OCI-LY7 (cell line): Measurements from ENCODE around the gene IL1RL2. TPM values are rescaled to one million over a fixed set of nuclear protein-coding genes. Genes with fewer than 3 reads are reported as not detected.

ENCODE experiments used
- BruUV-seq: library from RNA; stranded (reverse); fragments of 400-500 nt; replicated peaks from 2 replicates; lab custom pipeline; 2021; lab: Mats Ljungman, UMichigan
- CTCF ChIA-PET: fragments of 300-600 bp; sonication (Branson Sonifier 250); formaldehyde crosslinking; loops from one replicate; lab custom pipeline; 2022; ENCODE audit warnings: antibody characterized with exemption; ENCODE audit not compliant: unreplicated experiment; lab: Charles Lee
- POLR2A ChIA-PET: fragments of 300-600 bp; sonication (Branson Sonifier 250); formaldehyde crosslinking; loops from one replicate; lab custom pipeline; 2022; ENCODE audit warnings: antibody characterized with exemption; lab: Charles Lee
- DNase-seq: peaks from one replicate; pipeline ENCODE4 v3.0.0-alpha.2; 2015; ENCODE audit warnings: low spot score
- H2AFZ ChIP-seq: fragments of 200-600 bp; sonication (generic), shearing (Covaris generic); 2 replicates; pipeline ENCODE4 v1.6.1; 2014; ENCODE audit warnings: mild to moderate bottlenecking, antibody characterized with exemption, low read length, moderate library complexity
- H3K27ac ChIP-seq: fragments of 200-600 bp; sonication (generic); 2 replicates; pipeline ENCODE4 v1.5.1; 2014; ENCODE audit warnings: mixed run types, low read depth, mild to moderate bottlenecking, moderate library complexity, low read length, inconsistent platforms; ENCODE audit not compliant: poor library complexity, severe bottlenecking
- H3K36me3 ChIP-seq: fragments of 200-600 bp; sonication (generic); 2 replicates; pipeline ENCODE4 v1.6.1; 2014; ENCODE audit warnings: mild to moderate bottlenecking, antibody characterized with exemption, low read length, moderate library complexity, mixed read lengths; ENCODE audit not compliant: insufficient read depth
- H3K4me1 ChIP-seq: fragments of 200-600 bp; sonication (generic); 2 replicates; pipeline ENCODE4 v1.5.1; 2014; ENCODE audit warnings: mild to moderate bottlenecking, low read length; ENCODE audit not compliant: insufficient read depth, poor library complexity, severe bottlenecking
- H3K4me2 ChIP-seq: fragments of 200-600 bp; sonication (generic); 2 replicates; pipeline ENCODE4 v1.6.1; 2014; ENCODE audit warnings: mild to moderate bottlenecking, low read length
- H3K4me3 ChIP-seq: fragments of 200-600 bp; sonication (generic); 2 replicates; pipeline ENCODE4 v1.5.1; 2014; ENCODE audit warnings: mild to moderate bottlenecking, low read depth, low read length; ENCODE audit not compliant: poor library complexity, severe bottlenecking
- H3K79me2 ChIP-seq: fragments of 200-600 bp; sonication (generic); 2 replicates; pipeline ENCODE4 v1.6.1; 2016; ENCODE audit warnings: low read depth, mild to moderate bottlenecking, low read length, moderate library complexity, mixed read lengths; ENCODE audit not compliant: insufficient read depth
- H3K9me2 ChIP-seq: fragments of 200-600 bp; sonication (generic); 2 replicates; pipeline ENCODE4 v1.6.1; 2016; ENCODE audit warnings: mild to moderate bottlenecking, low read length, mixed read lengths; ENCODE audit not compliant: insufficient read depth
- H3K9me3 ChIP-seq: fragments of 200-600 bp; sonication (generic); 2 replicates; pipeline ENCODE4 v1.6.1; 2014; ENCODE audit warnings: mild to moderate bottlenecking, mixed run types, low read length, mixed read lengths
- H4K20me1 ChIP-seq: fragments of 200-600 bp; sonication (generic); 2 replicates; pipeline ENCODE4 v1.6.1; 2014; ENCODE audit warnings: mild to moderate bottlenecking, antibody characterized with exemption, low read length, moderate library complexity, mixed read lengths; ENCODE audit not compliant: insufficient read depth
- EZH2phosphoT487 ChIP-seq: fragments of 200-600 bp; sonication (generic); IDR thresholded peaks from 2 replicates; pipeline ENCODE4 v1.6.1; 2018; ENCODE audit warnings: low read depth, borderline replicate concordance, mild to moderate bottlenecking, mixed run types, antibody characterized with exemption, low read length, moderate library complexity, mixed read lengths
- intact Hi-C: fragments of 100-400 bp; cut with micrococcal nuclease; formaldehyde crosslinking; loops from one replicate; pipeline ENCODE4 v1.10.0; 2022; ENCODE audit not compliant: unreplicated experiment
- total RNA-seq, 2 experiments: library from RNA; depleted of rRNA in 1 of 2; stranded (reverse); fragments of >200 nt in 1 of 2; shearing (Covaris generic) in 1 of 2; gene quantifications; 2 replicates each; pipeline ENCODE4 v1.2.3, GENCODE V29; 2014 to 2022
- TF ChIP-seq, protein P1 (sequence below): fragments of 200-600 bp; sonication (generic); conservative IDR thresholded peaks from 2 replicates; pipeline ENCODE4 v1.5.1; 2014; ENCODE audit warnings: mild to moderate bottlenecking, antibody characterized with exemption, low read length, moderate library complexity, mixed read lengths

Gene IL1RL2
- total RNA-seq, 2 experiments from 2014 or later, result not detected

DNA sequence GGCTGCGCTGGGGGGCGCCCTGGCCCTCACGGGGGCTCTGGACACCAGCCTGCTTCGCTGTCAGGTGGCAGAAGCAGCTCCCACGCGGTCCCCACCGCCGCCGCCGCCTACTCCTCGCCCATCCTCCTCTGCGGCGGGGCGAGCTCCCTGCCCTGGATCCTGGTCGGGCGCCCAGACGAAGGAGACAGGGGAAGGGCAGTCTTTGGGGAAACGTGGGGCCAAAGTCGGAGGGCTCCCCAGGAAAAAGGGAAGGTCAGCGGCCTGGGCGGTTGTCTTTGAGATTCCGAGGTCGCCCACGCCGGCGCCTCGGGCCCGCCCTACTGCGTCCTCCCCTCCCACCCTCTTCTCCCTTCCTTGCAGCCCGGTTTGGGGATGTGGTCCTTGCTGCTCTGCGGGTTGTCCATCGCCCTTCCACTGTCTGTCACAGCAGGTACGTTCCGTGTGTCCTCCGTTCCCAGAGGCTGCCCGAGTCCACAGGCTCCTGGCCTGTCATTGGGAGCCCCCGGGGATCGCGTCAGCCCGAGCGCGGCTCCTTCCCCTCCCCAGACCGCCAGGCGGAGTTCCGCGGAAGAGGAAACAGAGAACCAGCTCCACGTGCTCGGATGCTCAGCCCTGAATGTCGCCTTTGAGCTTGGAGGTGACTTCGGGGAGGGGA is 800 bp downstream of the IL1RL2 start:
- no peak overlapping the region for H3K27ac ChIP-seq
- H2AFZ ChIP-seq, result no peak overlapping the region
- POLR2A ChIA-PET, result no interaction called here
- no peaks in the 10 kb centered on the region for H3K79me2 ChIP-seq
- no peaks in the 10 kb centered on the region for H3K9me3 ChIP-seq
- CTCF ChIA-PET, result no interaction called here
- H3K9me2 ChIP-seq, result no peaks in the 10 kb centered on the region
- H3K36me3 ChIP-seq, result no peaks in the 10 kb centered on the region
- no peak overlapping the region for H3K4me3 ChIP-seq
- BruUV-seq, result no TSS peak
- H3K4me2 ChIP-seq, result no peak overlapping the region
- H3K4me1 ChIP-seq, result no peaks in the 10 kb centered on the region
- no peaks in the 10 kb centered on the region for H4K20me1 ChIP-seq
- intact Hi-C loops, result no loop called here
- TF ChIP-seq EZH2phosphoT487, result no peak
- TF ChIP-seq, protein P1, sequence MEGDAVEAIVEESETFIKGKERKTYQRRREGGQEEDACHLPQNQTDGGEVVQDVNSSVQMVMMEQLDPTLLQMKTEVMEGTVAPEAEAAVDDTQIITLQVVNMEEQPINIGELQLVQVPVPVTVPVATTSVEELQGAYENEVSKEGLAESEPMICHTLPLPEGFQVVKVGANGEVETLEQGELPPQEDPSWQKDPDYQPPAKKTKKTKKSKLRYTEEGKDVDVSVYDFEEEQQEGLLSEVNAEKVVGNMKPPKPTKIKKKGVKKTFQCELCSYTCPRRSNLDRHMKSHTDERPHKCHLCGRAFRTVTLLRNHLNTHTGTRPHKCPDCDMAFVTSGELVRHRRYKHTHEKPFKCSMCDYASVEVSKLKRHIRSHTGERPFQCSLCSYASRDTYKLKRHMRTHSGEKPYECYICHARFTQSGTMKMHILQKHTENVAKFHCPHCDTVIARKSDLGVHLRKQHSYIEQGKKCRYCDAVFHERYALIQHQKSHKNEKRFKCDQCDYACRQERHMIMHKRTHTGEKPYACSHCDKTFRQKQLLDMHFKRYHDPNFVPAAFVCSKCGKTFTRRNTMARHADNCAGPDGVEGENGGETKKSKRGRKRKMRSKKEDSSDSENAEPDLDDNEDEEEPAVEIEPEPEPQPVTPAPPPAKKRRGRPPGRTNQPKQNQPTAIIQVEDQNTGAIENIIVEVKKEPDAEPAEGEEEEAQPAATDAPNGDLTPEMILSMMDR, result no peak
- no peak for DNase-seq

DNA sequence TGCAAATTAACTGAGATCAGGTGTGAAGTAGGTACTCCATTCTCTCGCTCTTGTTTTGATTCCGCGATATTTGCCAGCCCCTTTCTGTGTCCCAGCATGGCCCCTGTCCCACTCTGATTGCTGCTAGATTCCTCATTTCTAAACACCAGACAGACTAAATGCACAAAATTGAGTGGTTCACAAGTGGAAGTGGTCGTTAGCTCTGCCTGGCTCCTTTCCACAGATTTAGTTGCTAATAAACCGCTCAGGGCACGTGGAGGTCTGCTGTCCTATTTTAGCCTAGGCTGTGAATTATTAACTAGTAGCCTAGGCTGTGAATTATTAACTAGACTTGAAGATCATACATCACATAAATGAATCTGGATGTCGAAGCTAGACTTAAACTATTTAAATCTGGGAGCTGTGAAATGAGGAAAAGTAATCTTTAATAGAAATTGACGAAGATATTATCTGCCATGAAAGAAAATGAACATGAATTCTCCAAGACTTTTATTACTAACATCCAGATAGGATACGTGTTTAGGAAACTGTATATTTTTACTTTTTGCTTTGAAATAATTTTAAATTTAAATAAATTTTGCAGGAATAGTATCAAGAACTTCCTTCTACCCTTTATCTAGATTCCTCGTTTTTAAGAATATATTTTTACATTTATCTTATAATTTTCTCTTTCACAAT is 3.7 kb downstream of the IL1RL2 start:
- H3K9me3 ChIP-seq, result no peaks in the 10 kb centered on the region
- no peak overlapping the region for H2AFZ ChIP-seq
- CTCF ChIA-PET, result no interaction called here
- no peak overlapping the region for H3K27ac ChIP-seq
- no peaks in the 10 kb centered on the region for H3K9me2 ChIP-seq
- no peaks in the 10 kb centered on the region for H4K20me1 ChIP-seq
- no peak overlapping the region for H3K4me3 ChIP-seq
- intact Hi-C loops, result no loop called here
- H3K36me3 ChIP-seq, result no peaks in the 10 kb centered on the region
- H3K4me1 ChIP-seq, result no peaks in the 10 kb centered on the region
- DNase-seq, result no peak
- TF ChIP-seq, protein P1, result no peak
- no peak for TF ChIP-seq EZH2phosphoT487
- no peaks in the 10 kb centered on the region for H3K79me2 ChIP-seq
- POLR2A ChIA-PET, result no interaction called here
- H3K4me2 ChIP-seq, result no peak overlapping the region
- no TSS peak for BruUV-seq

DNA sequence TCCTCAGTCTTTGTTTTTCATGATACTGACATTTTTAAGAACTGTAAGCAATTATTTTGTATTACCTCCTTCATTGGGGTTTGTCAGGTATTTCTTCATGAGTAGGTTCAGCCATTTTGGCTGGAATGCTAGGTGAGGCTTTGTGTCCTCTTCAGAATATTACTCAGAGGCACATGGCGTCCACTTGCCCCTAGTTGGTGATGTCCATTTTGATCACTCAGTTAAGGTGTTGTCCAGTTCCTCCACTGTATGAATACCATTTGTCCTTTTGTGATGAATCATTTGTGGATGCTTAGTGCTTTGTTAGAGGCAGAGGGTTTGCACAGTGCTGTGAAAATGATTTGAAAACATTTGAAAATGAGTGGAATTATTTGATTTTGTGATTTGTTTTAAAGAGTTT is 4.7 kb downstream of the IL1RL2 start:
- DNase-seq, result no peak
- Histone ChIP-seq H3K4me1 (no peaks in the 10 kb centered on the region), H4K20me1 (no peaks in the 10 kb centered on the region), H3K4me3 (no peak overlapping the region), H3K79me2 (no peaks in the 10 kb centered on the region), H3K9me3 (no peaks in the 10 kb centered on the region), H3K27ac (no peak overlapping the region), H3K4me2 (no peak overlapping the region), H3K36me3 (no peaks in the 10 kb centered on the region), H3K9me2 (no peaks in the 10 kb centered on the region), H2AFZ (no peak overlapping the region)
- CTCF ChIA-PET, result no interaction called here
- BruUV-seq, result no TSS peak
- intact Hi-C loops, result no loop called here
- TF ChIP-seq EZH2phosphoT487, result no peak
- TF ChIP-seq, protein P1, result no peak
- POLR2A ChIA-PET, result no interaction called here
